C4-2B (cell line): ENCODE results near the gene SPSB1.

Source experiments
- H3K27ac ChIP-seq: fragments of 450-650 bp; 2 replicates; pipeline ENCODE4 v1.5.1; 2017
- CTCF ChIP-seq: fragments of 450-650 bp; conservative IDR thresholded peaks from 2 replicates; pipeline ENCODE4 v1.5.1; 2017; ENCODE audit warnings: mild to moderate bottlenecking
- ZFX ChIP-seq: fragments of 450-650 bp; IDR thresholded peaks from 2 replicates; pipeline ENCODE4 v1.6.1; 2017

The SPSB1 gene

GRCh38 chr1:9395018-9395417 is 102.3 kb downstream of the SPSB1 start:
- TF ChIP-seq CTCF = no peak
- TF ChIP-seq ZFX = no peak

GRCh38 chr1:9397047-9397446 is 104.4 kb downstream of the SPSB1 start:
- TF ChIP-seq CTCF = no peak
- TF ChIP-seq ZFX = no peak
- no peak overlapping the region for H3K27ac ChIP-seq

More at GRCh38 chr1:9395018-9395417, 102.3 kb downstream of the SPSB1 start:
- H3K27ac ChIP-seq = no peak overlapping the region

GRCh38 chr1:9397997-9398526 is 105.4 kb downstream of the SPSB1 start:
- no peak overlapping the region for H3K27ac ChIP-seq
- no peak for TF ChIP-seq CTCF
- TF ChIP-seq ZFX = no peak

- no peak overlapping the region for H3K27ac ChIP-seq
Observed at GRCh38 chr1:9399510-9400424, 107.1 kb downstream of the SPSB1 start.

GRCh38 chr1:9400425-9401079 is 107.9 kb downstream of the SPSB1 start:
- no peak for TF ChIP-seq CTCF
- no peak overlapping the region for H3K27ac ChIP-seq

More at GRCh38 chr1:9399510-9400424, 107.1 kb downstream of the SPSB1 start:
- TF ChIP-seq ZFX = no peak
- TF ChIP-seq CTCF = no peak

- TF ChIP-seq CTCF = no peak
- TF ChIP-seq ZFX = no peak
Observed at GRCh38 chr1:9401080-9401453, 108.4 kb downstream of the SPSB1 start.

GRCh38 chr1:9402256-9402616 is 109.5 kb downstream of the SPSB1 start:
- TF ChIP-seq CTCF = no peak
- no peak for TF ChIP-seq ZFX
- no peak overlapping the region for H3K27ac ChIP-seq

More at GRCh38 chr1:9401080-9401453, 108.4 kb downstream of the SPSB1 start:
- no peak overlapping the region for H3K27ac ChIP-seq
